ENCODE results near the gene IDUA. TPM values are rescaled to one million over a fixed set of nuclear protein-coding genes. Genes with fewer than 3 reads are reported as not detected.

IDUA gene
- total RNA-seq, 1 donor from 2014 or later: 32.9 TPM

DNA sequence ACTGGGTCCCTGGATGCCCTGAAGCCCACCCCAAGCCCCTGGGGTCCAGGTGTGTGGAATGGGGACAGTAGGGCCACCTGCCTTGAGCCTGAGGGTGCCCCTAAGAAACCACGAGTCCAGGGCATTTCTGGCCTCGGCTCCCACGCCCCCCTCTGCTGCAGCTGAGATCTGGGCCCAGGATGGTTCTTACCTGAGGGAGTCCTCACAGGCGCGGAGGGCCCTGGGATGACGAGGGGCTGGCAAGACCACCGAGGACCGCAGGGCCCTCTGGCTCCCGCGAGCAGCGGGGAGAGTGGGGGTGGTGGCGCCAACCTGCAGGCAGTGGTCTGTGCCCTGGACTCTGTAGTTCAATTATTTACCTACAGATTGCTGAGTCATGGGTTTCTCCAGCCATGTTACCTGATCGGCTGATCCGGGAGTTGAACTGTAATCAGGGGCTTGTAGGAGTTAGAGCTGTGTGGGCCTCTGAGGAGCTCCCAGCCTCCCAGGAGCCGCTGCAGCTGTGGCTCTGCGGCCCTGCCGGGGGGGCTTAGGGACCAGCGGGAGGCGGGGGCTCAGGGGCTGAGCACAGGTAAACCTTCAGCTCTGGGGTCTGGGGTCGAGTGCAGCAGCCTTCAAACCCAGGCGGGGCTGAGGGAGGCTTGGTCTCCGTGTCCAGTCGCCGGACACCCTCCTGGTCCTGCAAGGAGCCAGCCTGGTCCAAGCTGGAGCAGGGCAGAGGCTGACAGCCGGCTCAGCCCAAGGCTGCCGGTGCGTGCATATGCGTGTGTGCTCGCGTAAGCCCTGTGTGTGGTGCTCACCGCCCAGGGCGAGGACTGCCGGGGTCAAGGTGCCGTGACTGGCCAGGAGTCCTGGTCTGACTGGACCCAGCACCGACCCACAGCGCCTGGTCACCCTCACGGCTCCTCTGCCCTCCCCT, 6.5 kb downstream of the IDUA start, which contains the start of gene SLC26A1:
TSS of gene SLC26A1 (minus strand) at position 294 of the 919 bp plus-strand sequence. CDS start 1,701 bp downstream, outside the sequence.
- no peak within 1 kb of the TSS for H3K27ac Mint-ChIP-seq
- no peaks in the 10 kb centered on the region for H3K9me3 Mint-ChIP-seq
- ATAC-seq (ENCODE audit: low read depth) (no peak), DNase-seq (no peak)
- ChIA-PET POLR2A (no interaction called here), CTCF (no interaction called here)
- peaks cover 8% of the 10 kb centered on the region for H3K36me3 Mint-ChIP-seq (ENCODE audit: low read depth)
- no peak for TF ChIP-seq CTCF (IDR thresholded peaks at IDR 0.05)
- intact Hi-C loops (cut with micrococcal nuclease): no loop called here
- no peak within 1 kb of the TSS for H3K4me3 Mint-ChIP-seq
- H3K27me3 Mint-ChIP-seq: peaks cover 6% of the 10 kb centered on the region
- peaks cover 9% of the 10 kb centered on the region for H3K4me1 Mint-ChIP-seq

- Mint-ChIP-seq H3K9me3 (no peaks in the 10 kb centered on the region), H3K4me1 (peaks cover 25% of the 10 kb centered on the region), H3K27ac (no peak overlapping the region), H3K36me3 (ENCODE audit: low read depth) (peaks cover 4% of the 10 kb centered on the region), H3K27me3 (peaks cover 13% of the 10 kb centered on the region), H3K4me3 (no peak overlapping the region)
- ChIA-PET CTCF (no interaction called here), POLR2A (no interaction called here)
- no peak for TF ChIP-seq CTCF (IDR thresholded peaks at IDR 0.05)
- ATAC-seq (ENCODE audit: low read depth) (no peak), DNase-seq (no peak)
- intact Hi-C loops (cut with micrococcal nuclease): no loop called here
Measured at GRCh38 chr4:995311-996026, 8.6 kb downstream of the IDUA start.

- TF ChIP-seq CTCF (IDR thresholded peaks at IDR 0.05): no peak
- ChIA-PET CTCF (no interaction called here), POLR2A (no interaction called here)
- Mint-ChIP-seq H3K9me3 (no peaks in the 10 kb centered on the region), H3K27me3 (peaks cover 15% of the 10 kb centered on the region), H3K36me3 (ENCODE audit: low read depth) (peaks cover 2% of the 10 kb centered on the region), H3K4me1 (peaks cover 27% of the 10 kb centered on the region), H3K27ac (no peak overlapping the region), H3K4me3 (no peak overlapping the region)
- intact Hi-C loops (cut with micrococcal nuclease): no loop called here
- DNase-seq: peak; percentile 15
- ATAC-seq (ENCODE audit: low read depth): no peak
Measured at GRCh38 chr4:996030-996996, 9.5 kb downstream of the IDUA start.

- Mint-ChIP-seq H3K27ac (no peak overlapping the region), H3K27me3 (peaks cover 15% of the 10 kb centered on the region), H3K36me3 (ENCODE audit: low read depth) (peaks cover 2% of the 10 kb centered on the region), H3K9me3 (no peaks in the 10 kb centered on the region), H3K4me3 (no peak overlapping the region), H3K4me1 (peaks cover 27% of the 10 kb centered on the region)
- POLR2A ChIA-PET: no interaction called here
- ATAC-seq (ENCODE audit: low read depth): no peak
- TF ChIP-seq CTCF (IDR thresholded peaks at IDR 0.05): no peak
- intact Hi-C loops (cut with micrococcal nuclease): no loop called here
- CTCF ChIA-PET: no interaction called here
- DNase-seq: peak; percentile 18
Measured at GRCh38 chr4:996997-997374, 10.1 kb downstream of the IDUA start.
